ENCODE results near the gene COX5A. TPM values are rescaled to one million over a fixed set of nuclear protein-coding genes. Genes with fewer than 3 reads are reported as not detected.
"Not testable (repeated sequence)": the region's sequence is repeated elsewhere in the genome, so short reads cannot be mapped to it uniquely, and the experiment has no call there.

COX5A gene
- total RNA-seq, 5 donors from 2014 or later (not counting 1 experiment from before 2014, with no cell fraction given): 58.5 to 83.1 (median 76.7) TPM

GRCh38 chr15:74902295-74903075 is 35.4 kb downstream of the COX5A start:
- H3K27ac ChIP-seq (ENCODE audit: low read length): no peak overlapping the region
- 83% methylated on average over 1 of the region's 4 CpGs for WGBS (ENCODE audit: insufficient coverage)
- Mint-ChIP-seq H3K4me1 (peaks cover 46 to 54% (median 51%) of the 10 kb centered on the region in 3 donors), H3K36me3 (peaks cover 19% of the 10 kb centered on the region), H3K9me3 (no peaks in the 10 kb centered on the region), H3K27ac (peak overlapping the region; percentile 79), H3K27me3 (no peaks in the 10 kb centered on the region), H3K4me3 (peak overlapping the region in 1 of 3 donors; percentile 9)
- peaks cover 8 to 33% of the 10 kb centered on the region in 2 experiments for H3K4me1 ChIP-seq (ENCODE audit: control insufficient read depth in 1 of 2, extremely low read depth in 1 of 2, insufficient read depth in 2 of 2, low read length in 2 of 2)
- ChIA-PET CTCF (interaction anchor here (0.6 to 2.3 kb wide), 42 partner anchors 8 to 550 kb away, joined by 3 to 18 read pairs (median 4); partner anchors contain the start of genes MPI (in 1 of the 2), SCAMP2 (in 1 of the 2) and ULK3 (in 1 of the 2)), POLR2A (interaction anchor here in 1 of 2 donors (0.7 kb wide), 1 partner anchor 9 kb away, joined by 6 read pairs; no protein-coding TSS in a partner anchor)
- H3K9me3 ChIP-seq: no peaks in the 10 kb centered on the region
- no peaks in the 10 kb centered on the region for H3K27me3 ChIP-seq (replicated peaks in 1 of 2; ENCODE audit: control insufficient read depth in 2 of 2, extremely low read depth in 1 of 2, insufficient read depth in 2 of 2, low read length in 1 of 2)
- ATAC-seq (replicated peaks in 1 of 4) (no peak), DNase-seq (no peak)
- peaks cover 13 to 62% of the 10 kb centered on the region in 2 donors for H3K36me3 ChIP-seq (ENCODE audit: control insufficient read depth in 2 of 2, extremely low read depth in 1 of 2, insufficient read depth in 1 of 2, low read length in 1 of 2)
- no peak overlapping the region for H3K4me3 ChIP-seq (ENCODE audit: control insufficient read depth in 1 of 2, extremely low read depth in 1 of 2, low read length in 1 of 2)

GRCh38 chr15:74901612-74902063 is 36.2 kb downstream of the COX5A start:
- Mint-ChIP-seq H3K9me3 (no peaks in the 10 kb centered on the region), H3K27me3 (no peaks in the 10 kb centered on the region), H3K36me3 (peaks cover 19% of the 10 kb centered on the region), H3K4me3 (no peak overlapping the region), H3K4me1 (peaks cover 41 to 47% (median 43%) of the 10 kb centered on the region in 3 donors), H3K27ac (peak overlapping the region; percentile 79)
- ChIA-PET POLR2A (interaction anchor here in 1 of 2 donors (0.6 kb wide), 3 partner anchors 16 to 124 kb away, joined by 3 to 4 read pairs (median 3); no protein-coding TSS in a partner anchor), CTCF (interaction anchor here (0.6 to 2.3 kb wide), 45 partner anchors 8 to 724 kb away, joined by 3 to 18 read pairs (median 4); partner anchors contain the start of genes MPI (in 1 of the 2), SCAMP2 (in 1 of the 2), SNUPN (in 1 of the 2) and ULK3 (in 1 of the 2))
- H3K27ac ChIP-seq (ENCODE audit: low read length): peak overlapping the region; percentile 44
- H3K9me3 ChIP-seq: no peaks in the 10 kb centered on the region
- H3K4me3 ChIP-seq (ENCODE audit: control insufficient read depth in 1 of 2, extremely low read depth in 1 of 2, low read length in 1 of 2): no peak overlapping the region
- WGBS (ENCODE audit: insufficient coverage): 0% methylated on average over 1 of the region's 5 CpGs
- DNase-seq (peak in 34 of 35 experiments; percentile 16 to 79 (median 44)), ATAC-seq (replicated peaks in 1 of 4) (peak; percentile 43 to 57 (median 52))
- H3K36me3 ChIP-seq (ENCODE audit: control insufficient read depth in 2 of 2, extremely low read depth in 1 of 2, insufficient read depth in 1 of 2, low read length in 1 of 2): peaks cover 13 to 70% of the 10 kb centered on the region in 2 donors
- H3K27me3 ChIP-seq (replicated peaks in 1 of 2; ENCODE audit: control insufficient read depth in 2 of 2, extremely low read depth in 1 of 2, insufficient read depth in 2 of 2, low read length in 1 of 2): no peaks in the 10 kb centered on the region
- H3K4me1 ChIP-seq (ENCODE audit: control insufficient read depth in 1 of 2, extremely low read depth in 1 of 2, insufficient read depth in 2 of 2, low read length in 2 of 2): peaks cover 4 to 26% of the 10 kb centered on the region in 2 experiments

GRCh38 chr15:74897300-74897701 is 40.6 kb downstream of the COX5A start:
- no peak overlapping the region for H3K4me3 ChIP-seq (ENCODE audit: control insufficient read depth in 1 of 2, extremely low read depth in 1 of 2, low read length in 1 of 2)
- H3K9me3 ChIP-seq: no peaks in the 10 kb centered on the region
- Mint-ChIP-seq H3K27ac (peak overlapping the region; percentile 11 to 49), H3K4me1 (peaks cover 36 to 43% (median 36%) of the 10 kb centered on the region in 3 donors), H3K4me3 (no peak overlapping the region), H3K27me3 (no peaks in the 10 kb centered on the region), H3K9me3 (no peaks in the 10 kb centered on the region), H3K36me3 (peaks cover 18% of the 10 kb centered on the region)
- POLR2A ChIA-PET: interaction anchor here in 1 of 2 donors (0.5 to 0.6 kb wide), 3 partner anchors 16 to 298 kb away, joined by 3 to 7 read pairs (median 5); no protein-coding TSS in a partner anchor
- peaks cover 7 to 68% of the 10 kb centered on the region in 2 donors for H3K36me3 ChIP-seq (ENCODE audit: control insufficient read depth in 2 of 2, extremely low read depth in 1 of 2, insufficient read depth in 1 of 2, low read length in 1 of 2)
- no peak for DNase-seq
- peaks cover 9 to 37% of the 10 kb centered on the region in 2 experiments for H3K4me1 ChIP-seq (ENCODE audit: control insufficient read depth in 1 of 2, extremely low read depth in 1 of 2, insufficient read depth in 2 of 2, low read length in 2 of 2)
- no peak overlapping the region for H3K27ac ChIP-seq (ENCODE audit: low read length)
- H3K27me3 ChIP-seq (replicated peaks in 1 of 2; ENCODE audit: control insufficient read depth in 2 of 2, extremely low read depth in 1 of 2, insufficient read depth in 2 of 2, low read length in 1 of 2): no peaks in the 10 kb centered on the region
- CTCF ChIA-PET: interaction anchor here in 1 of 2 donors (0.5 kb wide), 1 partner anchor 37 kb away, joined by 7 read pairs; no protein-coding TSS in a partner anchor
- 95% methylated on average over 5 of the region's 6 CpGs for WGBS (ENCODE audit: insufficient coverage)
- ATAC-seq (replicated peaks in 1 of 4): no peak

- WGBS (ENCODE audit: insufficient coverage): 93% methylated on average over 2 of the region's 3 CpGs
- CTCF ChIA-PET: no interaction called here
- POLR2A ChIA-PET: interaction anchor here in 1 of 2 donors (0.5 to 0.6 kb wide), 2 partner anchors 10 to 557 kb away, joined by 3 read pairs; no protein-coding TSS in a partner anchor
- Histone ChIP-seq H3K36me3 (ENCODE audit: control insufficient read depth in 2 of 2, extremely low read depth in 1 of 2, insufficient read depth in 1 of 2, low read length in 1 of 2) (peaks cover 7 to 66% of the 10 kb centered on the region in 2 donors), H3K4me3 (ENCODE audit: control insufficient read depth in 1 of 2, extremely low read depth in 1 of 2, low read length in 1 of 2) (no peak overlapping the region), H3K27ac (ENCODE audit: low read length) (peak overlapping the region; percentile 7), H3K9me3 (no peaks in the 10 kb centered on the region), H3K27me3 (replicated peaks in 1 of 2; ENCODE audit: control insufficient read depth in 2 of 2, extremely low read depth in 1 of 2, insufficient read depth in 2 of 2, low read length in 1 of 2) (no peaks in the 10 kb centered on the region), H3K4me1 (ENCODE audit: control insufficient read depth in 1 of 2, extremely low read depth in 1 of 2, insufficient read depth in 2 of 2, low read length in 2 of 2) (peaks cover 8 to 34% of the 10 kb centered on the region in 2 experiments)
- Mint-ChIP-seq H3K4me1 (peaks cover 33 to 42% (median 35%) of the 10 kb centered on the region in 3 donors), H3K4me3 (no peak overlapping the region), H3K36me3 (peaks cover 22% of the 10 kb centered on the region), H3K9me3 (no peaks in the 10 kb centered on the region), H3K27ac (peak overlapping the region; percentile 57 to 84), H3K27me3 (no peaks in the 10 kb centered on the region)
- DNase-seq (no peak), ATAC-seq (replicated peaks in 1 of 4) (no peak)
Measured at GRCh38 chr15:74896316-74896715, 41.6 kb downstream of the COX5A start.

GRCh38 chr15:74895830-74896229 is 42.0 kb downstream of the COX5A start:
- Histone ChIP-seq H3K9me3 (no peaks in the 10 kb centered on the region), H3K27me3 (replicated peaks in 1 of 2; ENCODE audit: control insufficient read depth in 2 of 2, extremely low read depth in 1 of 2, insufficient read depth in 2 of 2, low read length in 1 of 2) (no peaks in the 10 kb centered on the region), H3K4me1 (ENCODE audit: control insufficient read depth in 1 of 2, extremely low read depth in 1 of 2, insufficient read depth in 2 of 2, low read length in 2 of 2) (peaks cover 8 to 33% of the 10 kb centered on the region in 2 experiments), H3K27ac (ENCODE audit: low read length) (peak overlapping the region; percentile 7), H3K36me3 (ENCODE audit: control insufficient read depth in 2 of 2, extremely low read depth in 1 of 2, insufficient read depth in 1 of 2, low read length in 1 of 2) (peaks cover 7 to 64% of the 10 kb centered on the region in 2 donors), H3K4me3 (ENCODE audit: control insufficient read depth in 1 of 2, extremely low read depth in 1 of 2, low read length in 1 of 2) (no peak overlapping the region)
- H3K36me3 Mint-ChIP-seq: peaks cover 21% of the 10 kb centered on the region
- CTCF ChIA-PET: no interaction called here
- ATAC-seq (replicated peaks in 1 of 4) (no peak), DNase-seq (no peak)
- POLR2A ChIA-PET: interaction anchor here in 1 of 2 donors (0.5 to 0.6 kb wide), 2 partner anchors 10 to 558 kb away, joined by 3 read pairs; no protein-coding TSS in a partner anchor
- no peak overlapping the region for H3K4me3 Mint-ChIP-seq
- H3K27me3 Mint-ChIP-seq: no peaks in the 10 kb centered on the region
- no peaks in the 10 kb centered on the region for H3K9me3 Mint-ChIP-seq
- H3K4me1 Mint-ChIP-seq: peaks cover 29 to 46% (median 37%) of the 10 kb centered on the region in 3 donors
- WGBS (ENCODE audit: insufficient coverage): 97% methylated on average over 5 of the region's 6 CpGs
- peak overlapping the region; percentile 74 to 84 for H3K27ac Mint-ChIP-seq

- Histone ChIP-seq H3K36me3 (ENCODE audit: control insufficient read depth in 2 of 2, extremely low read depth in 1 of 2, insufficient read depth in 1 of 2, low read length in 1 of 2) (peaks cover 7 to 52% of the 10 kb centered on the region in 2 donors), H3K4me1 (ENCODE audit: control insufficient read depth in 1 of 2, extremely low read depth in 1 of 2, insufficient read depth in 2 of 2, low read length in 2 of 2) (peaks cover 13 to 46% of the 10 kb centered on the region in 2 experiments), H3K27ac (ENCODE audit: low read length) (peak overlapping the region; percentile 69)
- not testable (repeated sequence) for H3K27me3 Mint-ChIP-seq; H3K9me3 ChIP-seq; H3K27me3 ChIP-seq (replicated peaks in 1 of 2; ENCODE audit: control insufficient read depth in 2 of 2, extremely low read depth in 1 of 2, insufficient read depth in 2 of 2, low read length in 1 of 2); DNase-seq; H3K4me3 ChIP-seq (ENCODE audit: control insufficient read depth in 1 of 2, extremely low read depth in 1 of 2, low read length in 1 of 2); H3K9me3 Mint-ChIP-seq; ATAC-seq (replicated peaks in 1 of 4)
- ChIA-PET CTCF (interaction anchor here in 1 of 2 donors (0.7 to 1.3 kb wide), 4 partner anchors 9 to 123 kb away, joined by 3 to 11 read pairs (median 5); partner anchors contain the start of gene FAM219B), POLR2A (interaction anchor here in 1 of 2 donors (0.6 to 0.7 kb wide), 2 partner anchors 42 to 441 kb away, joined by 4 to 5 read pairs; partner anchors contain the start of gene COMMD4)
- 89% methylated on average over 3 of the region's 7 CpGs for WGBS (ENCODE audit: insufficient coverage)
- peaks cover 16% of the 10 kb centered on the region for H3K36me3 Mint-ChIP-seq
- H3K4me3 Mint-ChIP-seq: peak overlapping the region in 1 of 3 donors; percentile 67
- peak overlapping the region in 1 of 2 donors; percentile 75 for H3K27ac Mint-ChIP-seq
- peaks cover 40 to 53% (median 47%) of the 10 kb centered on the region in 3 donors for H3K4me1 Mint-ChIP-seq
Measured at GRCh38 chr15:74894383-74894782, 43.5 kb downstream of the COX5A start.
